Suprapubic skin (tissue), 4 donors: ENCODE data around the gene CCDC170. TPM values are rescaled to one million over a fixed set of nuclear protein-coding genes. Genes with fewer than 3 reads are reported as not detected.
A peak's percentile ranks its signal among the peaks of the same experiment; 100 is the strongest.

Experiments used
- DNase-seq, 2 donors: peaks; one replicate each; pipeline ENCODE4 v3.0.0-alpha.2; 2019; ENCODE audit warnings: low spot score in 2 of 2
- H3K27ac ChIP-seq: fragments of 200-600 bp; sonication (generic); one replicate; pipeline ENCODE4 v1.5.1; 2019
- H3K27me3 ChIP-seq: fragments of 200-600 bp; sonication (generic); one replicate; pipeline ENCODE4 v1.5.1; 2019
- H3K36me3 ChIP-seq: fragments of 200-600 bp; sonication (generic); one replicate; pipeline ENCODE4 v1.5.1; 2019
- H3K4me1 ChIP-seq: fragments of 200-600 bp; sonication (generic); one replicate; pipeline ENCODE4 v1.5.1; 2019
- H3K4me3 ChIP-seq: fragments of 200-600 bp; sonication (generic); one replicate; pipeline ENCODE4 v1.5.1; 2019; ENCODE audit warnings: mild to moderate bottlenecking
- H3K9me3 ChIP-seq: fragments of 200-600 bp; sonication (generic); one replicate; pipeline ENCODE4 v1.5.1; 2019
- CTCF ChIP-seq, 2 donors: fragments of 200-600 bp in 1 of 2; fragments of 450-650 bp in 1 of 2; sonication (generic) in 1 of 2; IDR thresholded peaks; one replicate each; pipeline ENCODE4 v1.5.1; 2016 to 2019; ENCODE audit warnings: antibody characterized with exemption in 2 of 2, mild to moderate bottlenecking in 1 of 2, moderate library complexity in 1 of 2
- EP300 ChIP-seq: sonication (generic); formaldehyde crosslinking; IDR thresholded peaks from one replicate; pipeline ENCODE4 v1.6.1; 2017; ENCODE audit warnings: antibody characterized with exemption
- POLR2A ChIP-seq, 2 donors: fragments of 450-650 bp; IDR thresholded peaks; one replicate each; pipeline ENCODE4 v1.6.1; 2017; ENCODE audit warnings: antibody characterized with exemption in 2 of 2, mild to moderate bottlenecking in 2 of 2, moderate library complexity in 2 of 2
- POLR2AphosphoS5 ChIP-seq, 3 donors: sonication (generic); formaldehyde crosslinking; IDR thresholded peaks; one replicate each; pipeline ENCODE4 v1.6.1; 2017; ENCODE audit warnings: antibody characterized with exemption in 3 of 3
- WGBS: methylation state at CpG from one replicate; pipeline ENCODE4 v1.1.5; 2018; 5-methylcytosine and 5-hydroxymethylcytosine counted together
- total RNA-seq, 4 donors: library from RNA; depleted of rRNA; stranded (reverse); fragments of >200 nt; gene quantifications; one replicate each; pipeline ENCODE4 v1.1.0, GENCODE V29; 2016

The CCDC170 gene
- total RNA-seq, 4 donors from 2014 or later, result 0.16 to 0.89 (median 0.24) TPM

GRCh38 chr6:151483994-151484393 lies 9.8 kb upstream of the CCDC170 start:
- Histone ChIP-seq H3K4me3 (no peak overlapping the region), H3K4me1 (peaks cover 16% of the 10 kb centered on the region), H3K27ac (no peak overlapping the region), H3K9me3 (no peaks in the 10 kb centered on the region), H3K27me3 (no peaks in the 10 kb centered on the region), H3K36me3 (no peaks in the 10 kb centered on the region)
- DNase-seq, result no peak
- TF ChIP-seq POLR2AphosphoS5 (IDR thresholded peaks at IDR 0.05) (no peak), EP300 (no peak), POLR2A (IDR thresholded peaks at IDR 0.05) (no peak), CTCF (IDR thresholded peaks at IDR 0.05) (no peak)

DNA sequence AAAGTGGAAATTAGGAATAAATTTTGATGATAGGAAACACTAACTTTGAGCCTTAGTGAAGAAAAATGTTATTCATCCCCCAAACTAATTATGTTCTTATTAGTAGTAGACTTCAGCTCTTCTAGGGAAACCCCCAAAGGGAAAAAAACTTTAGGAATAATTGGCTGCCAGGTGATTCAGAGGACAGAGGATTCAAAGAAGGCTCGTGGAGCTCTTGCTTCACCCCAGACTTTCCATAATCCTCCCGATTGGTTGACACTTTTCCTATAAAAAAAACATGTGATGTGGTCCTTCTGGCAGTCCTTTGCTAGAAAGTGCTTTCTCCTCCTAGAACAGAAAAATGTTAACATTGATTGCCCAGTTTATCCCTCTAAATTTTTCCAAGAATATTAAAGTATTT lies 5.6 kb upstream of the CCDC170 start:
- no peaks in the 10 kb centered on the region for H3K27me3 ChIP-seq
- WGBS, result 21% methylated on average over 2 of the region's 2 CpGs
- TF ChIP-seq POLR2A (IDR thresholded peaks at IDR 0.05) (no peak), POLR2AphosphoS5 (IDR thresholded peaks at IDR 0.05) (no peak), EP300 (no peak), CTCF (IDR thresholded peaks at IDR 0.05) (no peak)
- no peak for DNase-seq
- H3K27ac ChIP-seq, result no peak overlapping the region
- H3K4me3 ChIP-seq, result no peak overlapping the region
- no peaks in the 10 kb centered on the region for H3K9me3 ChIP-seq
- peaks cover 5% of the 10 kb centered on the region for H3K4me1 ChIP-seq
- no peaks in the 10 kb centered on the region for H3K36me3 ChIP-seq

DNA sequence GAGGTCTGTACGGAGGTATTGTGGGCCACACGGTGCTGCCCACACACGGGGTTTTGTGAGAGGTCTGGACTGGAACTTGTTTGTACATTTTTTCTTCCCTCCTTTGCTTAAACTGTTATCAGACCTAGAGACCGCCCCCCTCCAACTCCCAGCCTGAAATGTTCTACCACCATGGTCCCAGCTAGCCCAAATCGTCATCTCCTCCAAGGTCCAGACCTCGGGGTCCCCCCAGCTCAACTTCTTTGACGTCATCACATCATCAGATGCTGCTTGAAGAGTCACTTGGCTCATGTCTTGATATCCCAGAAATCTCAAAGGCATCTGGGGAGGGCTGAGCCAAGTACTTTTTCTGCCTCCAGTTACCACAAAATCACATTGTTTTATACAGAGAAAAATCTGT lies 2.8 kb upstream of the CCDC170 start:
- Histone ChIP-seq H3K27ac (no peak overlapping the region), H3K4me3 (no peak overlapping the region), H3K36me3 (no peaks in the 10 kb centered on the region), H3K9me3 (no peaks in the 10 kb centered on the region), H3K4me1 (peaks cover 21% of the 10 kb centered on the region), H3K27me3 (no peaks in the 10 kb centered on the region)
- TF ChIP-seq POLR2A (IDR thresholded peaks at IDR 0.05) (no peak), CTCF (IDR thresholded peaks at IDR 0.05) (no peak), EP300 (no peak), POLR2AphosphoS5 (IDR thresholded peaks at IDR 0.05) (no peak)
- DNase-seq, result no peak
- 79% methylated on average over 7 of the region's 7 CpGs for WGBS

GRCh38 chr6:151493161-151493803 lies 535 bp upstream of the CCDC170 start:
- H3K4me1 ChIP-seq, result peaks cover 21% of the 10 kb centered on the region
- 31% methylated on average over 16 of the region's 16 CpGs for WGBS
- no peaks in the 10 kb centered on the region for H3K27me3 ChIP-seq
- TF ChIP-seq POLR2AphosphoS5 (IDR thresholded peaks at IDR 0.05), result no peak
- H3K36me3 ChIP-seq, result no peaks in the 10 kb centered on the region
- peak overlapping the region; percentile 68 for H3K27ac ChIP-seq
- H3K9me3 ChIP-seq, result no peaks in the 10 kb centered on the region
- DNase-seq, result no peak
- H3K4me3 ChIP-seq, result peak overlapping the region; percentile 68

- WGBS, result under 1% methylated on average over 32 of the region's 43 CpGs
These were observed 568 bp downstream of the CCDC170 start for GRCh38 chr6:151494235-151494935.

DNA sequence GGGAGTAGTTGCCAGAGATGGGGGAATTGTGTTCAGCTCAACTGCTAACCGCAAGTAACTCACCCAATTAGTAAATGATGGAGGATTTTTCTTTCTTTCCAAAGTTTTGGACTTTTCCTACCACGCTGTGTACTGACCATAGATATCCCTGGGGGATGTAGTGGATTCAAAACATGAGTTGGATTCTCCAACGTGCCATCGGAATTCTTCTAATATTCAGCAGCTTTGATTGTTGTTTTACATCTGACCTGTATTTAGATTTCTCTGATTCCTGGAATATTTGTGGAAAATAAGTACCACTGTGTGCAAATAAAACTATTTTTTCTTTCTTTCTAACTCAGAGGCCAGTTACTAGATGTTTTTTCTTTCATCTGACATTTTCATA lies 1.1 kb downstream of the CCDC170 start:
- no peaks in the 10 kb centered on the region for H3K9me3 ChIP-seq
- no peaks in the 10 kb centered on the region for H3K27me3 ChIP-seq
- 27% methylated on average over 4 of the region's 4 CpGs for WGBS
- H3K27ac ChIP-seq, result peak overlapping the region; percentile 68
- H3K36me3 ChIP-seq, result no peaks in the 10 kb centered on the region
- DNase-seq, result no peak
- no peak for TF ChIP-seq EP300
- TF ChIP-seq POLR2A (IDR thresholded peaks at IDR 0.05), result no peak
- TF ChIP-seq POLR2AphosphoS5 (IDR thresholded peaks at IDR 0.05), result no peak
- no peak for TF ChIP-seq CTCF (IDR thresholded peaks at IDR 0.05)
- peaks cover 21% of the 10 kb centered on the region for H3K4me1 ChIP-seq
- H3K4me3 ChIP-seq, result peak overlapping the region; percentile 68

More at GRCh38 chr6:151494235-151494935, 568 bp downstream of the CCDC170 start:
- Histone ChIP-seq H3K36me3 (no peaks in the 10 kb centered on the region), H3K4me3 (peak overlapping the region; percentile 68), H3K9me3 (no peaks in the 10 kb centered on the region), H3K27me3 (no peaks in the 10 kb centered on the region), H3K4me1 (peaks cover 21% of the 10 kb centered on the region), H3K27ac (peak overlapping the region; percentile 68)
- TF ChIP-seq POLR2A (IDR thresholded peaks at IDR 0.05) (no peak), POLR2AphosphoS5 (IDR thresholded peaks at IDR 0.05) (no peak)
- no peak for DNase-seq
